Epithelial cell of proximal tubule (primary cell): Measurements from ENCODE around the gene PCED1B. TPM values are rescaled to one million over a fixed set of nuclear protein-coding genes. Genes with fewer than 3 reads are reported as not detected.
"Not testable (repeated sequence)": the region's sequence is repeated elsewhere in the genome, so short reads cannot be mapped to it uniquely, and the experiment has no call there.

Source experiments
- DNase-seq: peaks from one replicate; pipeline ENCODE4 v3.0.0-alpha.2; 2011; ENCODE audit warnings: low read depth
- H3K4me3 ChIP-seq: 2 replicates; pipeline ENCODE4 v1.5.1; 2011; ENCODE audit warnings: low read depth, mild to moderate bottlenecking, low read length
- CTCF ChIP-seq: conservative IDR thresholded peaks from 2 replicates; pipeline ENCODE4 v1.5.1; 2012; ENCODE audit warnings: low read depth, mild to moderate bottlenecking, low read length
- total RNA-seq: library from RNA; depleted of rRNA; stranded (reverse); fragments of >200 nt; gene quantifications from 2 replicates; pipeline ENCODE4 v1.2.3, GENCODE V29; 2015

Gene PCED1B
- total RNA-seq, 1 donor from 2014 or later, result 9.0 TPM

- no peak overlapping the region for H3K4me3 ChIP-seq
- TF ChIP-seq CTCF, result no peak
- no peak for DNase-seq
Observed at GRCh38 chr12:47192051-47192450, 112.6 kb downstream of the PCED1B start.

- H3K4me3 ChIP-seq, result no peak overlapping the region
- no peak for TF ChIP-seq CTCF
- no peak for DNase-seq
Observed at GRCh38 chr12:47193066-47193465, 113.6 kb downstream of the PCED1B start.

- H3K4me3 ChIP-seq, result no peak overlapping the region
- no peak for TF ChIP-seq CTCF
- DNase-seq, result no peak
Observed at GRCh38 chr12:47194501-47194900, 115.1 kb downstream of the PCED1B start.

- H3K4me3 ChIP-seq, result no peak overlapping the region
- no peak for DNase-seq
- no peak for TF ChIP-seq CTCF
Observed at GRCh38 chr12:47200446-47200845, 121.0 kb downstream of the PCED1B start.

GRCh38 chr12:47201190-47201589 lies 121.8 kb downstream of the PCED1B start:
- DNase-seq, H3K4me3 ChIP-seq: not testable (repeated sequence)

- TF ChIP-seq CTCF, result no peak
- H3K4me3 ChIP-seq, result no peak overlapping the region
- no peak for DNase-seq
Observed at GRCh38 chr12:47202176-47202575, 122.8 kb downstream of the PCED1B start.

- TF ChIP-seq CTCF, result no peak
- no peak for DNase-seq
- H3K4me3 ChIP-seq, result no peak overlapping the region
Observed at GRCh38 chr12:47205532-47206449, 126.4 kb downstream of the PCED1B start.
